ENCODE results near the gene C7orf57.
A peak's percentile ranks its signal among the peaks of the same experiment; 100 is the strongest.

C7orf57 gene

DNA sequence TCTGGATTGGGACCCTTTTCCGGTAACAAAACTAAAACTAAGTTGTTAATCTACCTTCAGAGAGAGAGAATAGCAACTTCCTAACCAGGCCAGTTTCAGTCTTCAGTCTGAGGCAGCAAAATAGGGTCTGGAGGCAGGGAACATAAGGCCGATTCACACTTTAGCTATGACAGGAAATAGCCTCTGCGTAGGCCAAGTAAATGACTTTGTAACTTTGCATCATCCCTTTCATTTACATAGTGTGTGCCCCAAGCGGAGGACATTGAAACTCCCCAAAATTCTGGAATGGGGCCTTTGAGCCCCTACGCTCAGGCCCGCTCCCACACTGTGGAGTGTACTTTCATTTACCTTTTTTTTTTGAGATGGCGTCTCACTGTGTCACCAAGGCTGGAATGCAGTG, 52.0 kb downstream of the C7orf57 start:
- DNase-seq: no peak

DNA sequence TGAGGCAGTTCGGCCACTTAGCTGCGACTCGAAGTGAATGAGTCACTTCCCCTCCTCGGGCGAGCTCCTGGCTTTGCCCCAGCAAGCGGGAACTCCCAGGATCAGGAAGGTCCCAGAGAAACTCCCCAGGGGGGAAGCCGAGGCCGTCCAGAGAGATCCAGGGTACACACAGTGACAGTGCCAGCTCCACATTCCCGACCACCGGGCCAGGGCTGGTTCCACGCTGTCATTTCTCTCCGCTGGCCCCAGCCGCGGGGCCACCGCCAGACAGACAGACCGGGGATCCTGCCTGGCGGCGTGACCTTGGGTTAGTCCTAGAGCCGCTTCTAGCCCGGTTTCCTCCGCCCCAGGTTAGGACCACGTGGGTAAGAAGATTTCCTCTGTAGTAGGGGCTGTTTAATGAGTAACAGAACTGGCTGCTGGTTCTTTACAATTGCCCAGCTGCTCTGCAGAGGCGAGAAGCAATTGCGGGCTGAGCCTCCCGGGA, 53.3 kb downstream of the C7orf57 start:
- DNase-seq: no peak

DNA sequence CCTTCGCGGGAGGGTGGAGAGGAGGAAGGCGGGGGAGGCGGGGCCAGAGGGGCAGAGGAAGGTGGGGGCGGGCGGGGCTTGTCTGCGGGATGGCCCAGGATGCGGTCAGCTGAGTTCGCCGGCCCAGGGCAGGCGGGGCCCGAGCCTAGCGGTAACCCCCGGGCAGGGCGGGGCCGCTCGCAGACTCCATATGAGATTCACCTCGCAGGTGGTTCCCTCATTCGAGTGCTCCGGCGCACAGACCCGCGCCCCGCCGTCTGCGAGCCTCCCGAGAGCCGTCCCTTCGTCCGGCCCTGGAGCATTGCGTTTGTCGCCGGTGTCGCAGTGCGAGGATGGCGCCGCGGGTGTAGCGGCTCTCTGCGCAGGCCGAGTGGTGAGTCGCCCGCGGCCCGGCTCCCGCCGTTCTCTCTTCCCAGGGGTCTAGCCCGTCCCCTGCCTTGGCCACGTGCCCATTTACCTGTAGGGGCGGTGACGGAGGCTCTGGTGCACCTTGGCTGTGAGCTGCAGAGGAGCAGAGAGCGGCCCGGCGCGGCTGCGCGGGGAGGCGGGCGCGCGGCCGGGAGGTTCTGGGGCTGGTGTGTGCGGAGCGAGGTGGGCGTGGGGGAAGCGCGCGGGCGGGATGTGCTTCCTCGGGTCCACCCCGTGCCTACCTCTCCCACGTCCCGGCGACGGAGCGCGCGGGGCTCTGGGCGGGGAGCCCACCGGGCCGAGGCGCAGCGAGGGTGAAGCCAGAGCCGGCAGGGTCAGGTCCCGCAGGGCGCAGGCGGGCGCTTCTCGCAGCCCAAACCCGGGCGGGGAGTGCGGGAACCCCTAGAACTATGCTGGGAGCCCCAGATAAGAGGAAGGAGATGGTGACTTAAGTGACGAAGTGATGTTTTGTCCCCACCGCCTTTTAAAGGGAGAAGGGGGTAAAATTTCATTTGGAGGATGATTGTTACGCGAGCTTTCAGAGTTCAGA, 54.0 kb downstream of the C7orf57 start, which contains the start of gene UPP1:
UPP1 (plus strand) TSS at position 220 of the 958 bp plus-strand sequence. CDS start 5,519 bp downstream, outside the sequence.
- DNase-seq: no peak

- DNase-seq: no peak
Measured at GRCh38 chr7:48090095-48090805, 54.9 kb downstream of the C7orf57 start.

DNA sequence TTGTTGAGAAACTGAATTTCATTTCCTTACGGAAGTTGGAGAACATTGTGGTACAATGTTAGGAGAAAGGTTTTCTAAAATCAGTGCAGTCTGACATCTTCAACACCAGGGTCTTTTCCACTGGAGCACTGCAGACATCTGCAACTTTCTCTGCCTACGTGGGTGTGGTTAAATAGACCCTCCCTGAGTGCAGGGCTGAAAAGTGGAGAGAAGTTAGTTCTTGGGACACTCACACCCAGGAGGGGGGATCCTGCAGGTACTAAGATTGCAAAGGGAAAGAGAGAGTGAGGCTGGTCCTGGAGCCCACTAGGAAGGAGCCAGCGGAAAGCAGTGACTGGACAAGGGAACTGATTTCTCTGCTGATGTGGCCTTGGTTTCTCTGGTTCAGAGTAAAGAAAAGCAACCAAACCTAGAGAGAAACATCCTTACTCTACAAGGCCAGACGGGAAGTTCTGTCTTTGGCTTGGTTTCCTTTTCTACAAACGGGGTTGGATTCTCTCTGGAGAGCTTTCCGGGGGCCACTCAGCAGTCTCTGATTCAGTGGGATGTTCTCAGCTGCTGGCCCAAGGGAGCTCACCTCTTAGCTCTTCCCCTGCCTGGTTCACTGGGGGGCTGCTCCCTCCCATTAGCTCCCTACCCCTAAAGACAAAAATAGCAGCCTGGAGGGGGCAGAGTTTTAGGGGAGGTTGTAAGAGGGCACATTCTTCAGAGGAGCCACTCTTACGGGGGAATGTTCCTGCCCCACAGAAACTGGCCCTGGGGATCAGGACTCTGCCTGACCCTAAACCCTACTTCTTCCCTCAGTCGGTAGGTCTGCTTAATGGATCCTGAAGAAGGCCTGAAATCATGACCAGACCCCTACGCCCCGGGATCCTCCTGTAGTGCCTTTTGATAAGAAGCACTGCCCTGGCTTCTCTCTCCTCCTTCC, 56.4 kb downstream of the C7orf57 start:
- DNase-seq: no peak

- no peak for DNase-seq
Measured at GRCh38 chr7:48094861-48095293, 59.5 kb downstream of the C7orf57 start.

DNA sequence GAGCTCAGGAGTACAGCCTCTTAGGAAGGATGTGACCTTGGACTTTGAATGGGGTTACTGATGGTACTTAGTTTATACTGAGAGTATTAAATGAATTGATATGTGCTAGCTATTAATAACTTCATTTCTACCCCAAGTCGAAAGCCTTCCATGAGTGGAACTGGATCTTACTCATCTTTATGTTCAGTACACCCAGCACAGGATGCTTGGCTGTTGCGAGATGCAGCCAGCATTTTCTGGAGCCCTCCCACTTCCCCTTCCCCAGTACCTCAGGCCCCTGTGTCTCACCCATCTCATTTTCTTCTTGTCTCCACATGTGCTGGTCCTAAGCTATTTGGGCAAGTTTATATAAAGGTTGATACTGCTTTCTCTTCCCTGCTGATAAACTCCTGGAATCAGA, 60.9 kb downstream of the C7orf57 start:
- DNase-seq: no peak

GRCh38 chr7:48097521-48098231, 62.3 kb downstream of the C7orf57 start:
- no peak for DNase-seq

- DNase-seq: no peak
Measured at GRCh38 chr7:48098846-48099245, 63.5 kb downstream of the C7orf57 start.

- no peak for DNase-seq
Measured at GRCh38 chr7:48099781-48100180, 64.4 kb downstream of the C7orf57 start.

GRCh38 chr7:48101352-48101751, 66.0 kb downstream of the C7orf57 start:
- no peak for DNase-seq

GRCh38 chr7:48101968-48102367, 66.6 kb downstream of the C7orf57 start:
- no peak for DNase-seq

- no peak for DNase-seq
Measured at GRCh38 chr7:48102530-48102929, 67.2 kb downstream of the C7orf57 start.

DNA sequence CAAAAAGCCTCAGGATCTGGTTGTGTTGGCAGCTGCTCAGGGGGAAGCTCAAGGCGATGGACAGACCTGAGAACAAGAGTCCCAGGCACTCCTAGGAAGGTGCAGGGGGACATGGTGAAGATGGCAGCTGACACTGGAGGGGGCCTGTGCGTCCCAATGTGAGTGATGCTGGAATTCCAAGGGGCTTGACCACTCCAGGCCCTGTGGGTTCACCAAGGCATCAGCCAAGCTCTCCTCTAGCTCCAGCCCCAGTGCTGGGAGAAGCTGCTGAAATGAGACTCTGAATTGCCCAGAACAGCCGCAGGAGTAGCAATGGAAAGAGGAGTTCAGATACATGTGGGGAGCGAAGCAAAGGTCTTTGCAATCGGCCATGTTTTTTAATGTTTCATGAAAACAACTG, 69.7 kb downstream of the C7orf57 start:
- DNase-seq: no peak

- DNase-seq: no peak
Measured at GRCh38 chr7:48106906-48107659, 71.7 kb downstream of the C7orf57 start.

DNA sequence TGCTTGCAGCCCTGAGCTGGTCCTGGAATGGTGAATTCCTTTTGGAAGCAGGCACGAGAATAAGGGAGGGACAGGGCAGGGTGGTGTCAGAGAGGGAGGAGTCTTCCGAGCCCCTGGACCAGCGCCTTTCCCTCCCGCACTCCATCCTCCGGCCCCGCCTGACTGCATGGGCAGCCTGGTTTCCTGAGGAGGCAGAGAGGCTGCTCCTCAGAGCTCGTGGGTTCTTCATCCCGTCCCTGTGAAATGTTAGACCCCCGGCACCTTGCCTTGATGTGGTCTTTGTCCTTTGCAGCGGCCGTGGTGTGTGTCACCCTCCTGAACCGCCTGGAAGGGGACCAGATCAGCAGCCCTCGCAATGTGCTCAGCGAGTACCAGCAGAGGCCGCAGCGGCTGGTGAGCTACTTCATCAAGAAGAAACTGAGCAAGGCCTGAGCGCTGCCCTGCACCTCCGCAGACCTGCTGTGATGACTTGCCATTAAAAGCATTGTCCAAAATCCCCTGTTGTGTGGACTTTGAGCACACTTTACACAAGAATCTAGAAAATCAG, 72.7 kb downstream of the C7orf57 start:
- DNase-seq: no peak

GRCh38 chr7:48108959-48109847, 73.9 kb downstream of the C7orf57 start:
- DNase-seq: no peak

- peak; percentile 17 for DNase-seq
Measured at GRCh38 chr7:48109848-48110663, 74.7 kb downstream of the C7orf57 start.

DNA sequence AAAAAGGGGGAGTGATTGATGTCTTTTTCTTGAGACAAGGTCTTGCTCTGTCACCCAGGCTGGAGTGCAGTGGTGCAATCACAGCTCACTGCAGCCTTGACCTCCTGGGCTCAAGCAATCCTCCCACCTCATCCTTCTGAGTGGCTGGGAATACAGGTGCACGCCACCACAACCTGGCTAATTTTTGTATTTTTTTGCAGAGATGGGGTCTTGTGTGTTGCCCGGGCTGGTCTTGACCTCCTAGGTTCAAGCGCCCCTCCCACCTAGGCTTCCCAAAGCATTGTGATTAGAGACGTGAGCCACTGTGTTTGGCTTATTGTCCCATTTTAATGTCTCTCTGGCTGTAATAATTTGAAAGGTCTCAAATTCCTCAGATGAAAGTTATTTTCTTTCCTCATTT, 75.5 kb downstream of the C7orf57 start:
- no peak for DNase-seq

Measured in NCI-H2107 (cell line).